NB4 (cell line): Measurements from ENCODE around the gene LHX5.

Experiments
- DNase-seq: peaks from one replicate; pipeline ENCODE4 v3.0.0; 2010; ENCODE audit warnings: low read depth
- H3K4me3 ChIP-seq: one replicate; pipeline ENCODE4 v1.5.1; 2011; ENCODE audit warnings: mild to moderate bottlenecking, low read depth, low read length, moderate library complexity
- MAX ChIP-seq: IDR thresholded peaks from 2 replicates; pipeline ENCODE4 v1.6.1; 2011; ENCODE audit warnings: low read depth, low read length
- MYC ChIP-seq: IDR thresholded peaks from 2 replicates; pipeline ENCODE4 v1.6.1; 2011; ENCODE audit warnings: low read depth, low read length
- POLR2A ChIP-seq: IDR thresholded peaks from 2 replicates; pipeline ENCODE4 v1.6.1; 2011; ENCODE audit warnings: mild to moderate bottlenecking; ENCODE audit not compliant: insufficient read length; ENCODE audit errors: extremely low read depth
- TF ChIP-seq, protein P1 (sequence below): IDR thresholded peaks from one replicate; pipeline ENCODE4 v1.5.1; 2012; ENCODE audit warnings: low read depth, low read length

The LHX5 gene

GRCh38 chr12:113475451-113476175 is 3.9 kb upstream of the LHX5 start:
- no peak for DNase-seq
- TF ChIP-seq MAX (no peak), MYC (no peak), POLR2A (no peak)
- TF ChIP-seq, protein P1, sequence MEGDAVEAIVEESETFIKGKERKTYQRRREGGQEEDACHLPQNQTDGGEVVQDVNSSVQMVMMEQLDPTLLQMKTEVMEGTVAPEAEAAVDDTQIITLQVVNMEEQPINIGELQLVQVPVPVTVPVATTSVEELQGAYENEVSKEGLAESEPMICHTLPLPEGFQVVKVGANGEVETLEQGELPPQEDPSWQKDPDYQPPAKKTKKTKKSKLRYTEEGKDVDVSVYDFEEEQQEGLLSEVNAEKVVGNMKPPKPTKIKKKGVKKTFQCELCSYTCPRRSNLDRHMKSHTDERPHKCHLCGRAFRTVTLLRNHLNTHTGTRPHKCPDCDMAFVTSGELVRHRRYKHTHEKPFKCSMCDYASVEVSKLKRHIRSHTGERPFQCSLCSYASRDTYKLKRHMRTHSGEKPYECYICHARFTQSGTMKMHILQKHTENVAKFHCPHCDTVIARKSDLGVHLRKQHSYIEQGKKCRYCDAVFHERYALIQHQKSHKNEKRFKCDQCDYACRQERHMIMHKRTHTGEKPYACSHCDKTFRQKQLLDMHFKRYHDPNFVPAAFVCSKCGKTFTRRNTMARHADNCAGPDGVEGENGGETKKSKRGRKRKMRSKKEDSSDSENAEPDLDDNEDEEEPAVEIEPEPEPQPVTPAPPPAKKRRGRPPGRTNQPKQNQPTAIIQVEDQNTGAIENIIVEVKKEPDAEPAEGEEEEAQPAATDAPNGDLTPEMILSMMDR, result no peak
- H3K4me3 ChIP-seq, result no peak overlapping the region

DNA sequence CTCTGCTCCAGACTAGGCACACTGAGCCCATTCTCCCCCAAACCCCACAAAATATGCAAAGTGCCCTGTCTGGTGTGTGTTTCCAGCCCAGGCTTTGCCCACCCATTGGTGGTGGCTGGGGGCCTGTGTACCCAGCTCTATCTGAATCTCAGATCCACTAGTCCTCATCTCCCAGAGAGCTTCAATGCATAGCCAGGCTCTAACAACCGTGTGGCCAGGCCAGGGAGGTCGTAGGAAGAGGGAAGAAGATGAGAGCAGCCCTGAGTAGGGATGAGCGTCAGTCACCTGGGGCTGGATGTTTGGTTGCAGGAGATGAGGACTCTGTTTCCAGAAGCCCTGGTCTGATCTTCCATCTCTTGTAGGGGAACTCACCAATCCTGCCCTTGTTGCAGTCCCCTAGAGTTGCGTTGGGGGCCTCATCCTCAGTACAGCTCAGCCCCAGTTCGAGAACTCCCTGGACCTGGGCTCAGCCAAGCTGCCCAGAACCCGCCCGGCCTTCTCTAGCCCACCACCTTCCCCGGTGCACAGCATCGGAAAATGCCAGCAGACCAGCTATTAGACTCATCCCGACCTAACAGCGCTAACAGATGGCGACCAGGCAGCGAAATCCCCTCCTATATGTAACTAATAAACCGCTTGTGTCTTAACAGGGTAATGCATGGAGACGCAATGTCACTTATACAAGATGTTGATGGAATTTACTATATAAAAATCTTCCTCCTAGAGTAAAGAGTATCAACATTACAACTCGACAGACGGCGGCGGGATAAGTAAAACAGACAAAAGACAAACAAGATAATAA is 3.2 kb upstream of the LHX5 start:
- DNase-seq, result no peak
- no peak overlapping the region for H3K4me3 ChIP-seq
- no peak for TF ChIP-seq MYC
- TF ChIP-seq, protein P1, result no peak
- TF ChIP-seq POLR2A, result no peak
- TF ChIP-seq MAX, result no peak

GRCh38 chr12:113473942-113474341 is 2.3 kb upstream of the LHX5 start:
- no peak overlapping the region for H3K4me3 ChIP-seq
- TF ChIP-seq, protein P1, result no peak
- no peak for TF ChIP-seq MYC
- TF ChIP-seq MAX, result no peak
- TF ChIP-seq POLR2A, result no peak
- no peak for DNase-seq

- no peak for DNase-seq
- no peak overlapping the region for H3K4me3 ChIP-seq
- no peak for TF ChIP-seq MYC
- TF ChIP-seq POLR2A, result no peak
- TF ChIP-seq MAX, result no peak
- TF ChIP-seq, protein P1, result no peak
These were observed 1.7 kb upstream of the LHX5 start for GRCh38 chr12:113473400-113473799.

DNA sequence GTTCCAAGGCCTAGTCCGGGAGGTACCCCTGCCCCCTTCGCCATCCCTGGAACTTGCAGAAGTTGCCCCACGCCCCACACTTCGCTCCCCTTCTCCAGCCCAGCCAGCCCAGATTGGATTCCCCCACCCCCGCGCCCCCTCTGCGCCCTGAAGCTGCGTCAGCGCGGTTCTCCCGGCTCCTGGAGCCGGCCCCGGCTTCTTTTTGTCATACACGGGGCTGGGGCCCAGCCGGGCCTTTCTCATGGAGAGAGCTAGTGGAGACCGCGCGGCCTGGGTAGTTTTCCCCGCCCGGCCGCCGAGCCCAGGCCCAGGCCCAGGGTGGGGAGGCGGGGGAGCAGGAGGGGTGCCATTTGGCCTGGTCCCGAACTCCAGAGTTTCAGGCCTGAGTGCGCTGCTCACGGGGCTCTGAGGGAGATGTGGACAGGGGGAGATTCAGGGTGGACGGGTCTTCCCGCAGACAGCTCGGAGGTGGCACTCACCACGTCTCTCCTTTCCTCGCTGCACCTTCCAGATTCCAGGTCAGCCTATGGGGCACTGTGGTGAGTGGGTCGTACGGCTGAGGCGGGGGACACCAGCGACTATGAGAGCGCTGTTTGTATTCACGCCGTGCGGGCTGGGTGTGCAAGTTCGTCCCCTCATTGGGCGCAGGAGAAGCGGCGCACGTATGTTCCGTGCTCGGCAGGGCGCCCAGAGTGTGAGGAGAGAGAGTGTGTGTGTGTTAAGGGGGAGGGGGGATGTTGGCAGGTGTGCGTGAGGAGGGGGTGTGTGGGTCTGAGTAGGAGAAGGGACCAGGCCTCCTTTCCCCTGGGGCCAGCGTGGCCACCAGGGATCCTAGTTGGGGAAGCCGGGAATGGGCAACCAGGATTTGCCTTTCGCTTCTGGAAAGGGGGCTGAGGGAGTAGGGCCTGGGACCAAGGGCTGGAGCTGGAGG is 785 bp upstream of the LHX5 start:
- no peak for DNase-seq
- TF ChIP-seq MYC (no peak), MAX (no peak), POLR2A (no peak)
- TF ChIP-seq, protein P1, result no peak
- H3K4me3 ChIP-seq, result no peak overlapping the region
